Stimulated activated CD4-positive, alpha-beta T cell treated with anti-CD3 and anti-CD28 coated beads, TNF-alpha, amount 100 ng/mL, for 48 hours (primary cell): ENCODE data around the gene SOX8.
"Not testable (repeated sequence)": the region's sequence is repeated elsewhere in the genome, so short reads cannot be mapped to it uniquely, and the experiment has no call there.

Experiments
- DNase-seq, 3 donors: peaks; one replicate each; pipeline ENCODE4 v3.0.0-alpha.2; 2020; ENCODE audit warnings: low read depth in 3 of 3

SOX8 gene

GRCh38 chr16:981695-982144 is at the start of gene SOX8:
Gene SOX8, plus strand, starts transcription at chr16:981770. Its CDS starts 153 bp downstream, at chr16:981923.
- peak in 2 of 3 donors; percentile 31 to 60 for DNase-seq

GRCh38 chr16:932831-933330 is 48.7 kb upstream of the SOX8 start:
- DNase-seq, result no peak

- no peak for DNase-seq
Measured at GRCh38 chr16:933581-933980, 48.0 kb upstream of the SOX8 start.

GRCh38 chr16:934178-934577 is 47.4 kb upstream of the SOX8 start:
- no peak for DNase-seq

- no peak for DNase-seq
Measured at GRCh38 chr16:935684-936083, 45.9 kb upstream of the SOX8 start.

GRCh38 chr16:937311-937710 is 44.3 kb upstream of the SOX8 start:
- DNase-seq, result no peak

GRCh38 chr16:937723-938122 is 43.8 kb upstream of the SOX8 start:
- no peak for DNase-seq

GRCh38 chr16:938136-938535 is 43.4 kb upstream of the SOX8 start:
- DNase-seq, result no peak

- no peak for DNase-seq
Measured at GRCh38 chr16:938752-939151, 42.8 kb upstream of the SOX8 start.

GRCh38 chr16:939311-939710 is 42.3 kb upstream of the SOX8 start:
- no peak for DNase-seq

GRCh38 chr16:939941-940340 is 41.6 kb upstream of the SOX8 start:
- DNase-seq, result no peak

- DNase-seq, result no peak
Measured at GRCh38 chr16:942436-943060, 39.0 kb upstream of the SOX8 start.

GRCh38 chr16:943971-944370 is 37.6 kb upstream of the SOX8 start:
- no peak for DNase-seq

GRCh38 chr16:945271-946047 is 36.1 kb upstream of the SOX8 start:
- DNase-seq, result no peak

- DNase-seq, result no peak
Measured at GRCh38 chr16:946048-946395, 35.5 kb upstream of the SOX8 start.

- DNase-seq, result no peak
Measured at GRCh38 chr16:947255-947921, 34.2 kb upstream of the SOX8 start.

- not testable (repeated sequence) for DNase-seq
Measured at GRCh38 chr16:947922-948303, 33.7 kb upstream of the SOX8 start.

- DNase-seq, result not testable (repeated sequence)
Measured at GRCh38 chr16:948767-949166, 32.8 kb upstream of the SOX8 start.

- not testable (repeated sequence) for DNase-seq
Measured at GRCh38 chr16:950733-951573, 30.6 kb upstream of the SOX8 start.

- no peak for DNase-seq
Measured at GRCh38 chr16:951660-952301, 29.8 kb upstream of the SOX8 start.

- no peak for DNase-seq
Measured at GRCh38 chr16:952321-952720, 29.2 kb upstream of the SOX8 start.
